Duodenal mucosa (tissue), 2 donors: ENCODE data around the gene AFF1.

Source experiments
- H3K27ac ChIP-seq: one replicate; pipeline ENCODE4 v1.7.0; 2013; ENCODE audit warnings: low read depth, low read length
- H3K27me3 ChIP-seq, 2 donors: one replicate each; pipeline ENCODE4 v1.7.0; 2013; ENCODE audit warnings: low read length in 2 of 2, control low read depth in 1 of 2; ENCODE audit not compliant: insufficient read depth in 2 of 2, control insufficient read depth in 1 of 2
- H3K36me3 ChIP-seq, 2 donors: one replicate each; pipeline ENCODE4 v1.7.0; 2013; ENCODE audit warnings: low read length in 2 of 2, control low read depth in 1 of 2; ENCODE audit not compliant: insufficient read depth in 2 of 2, control insufficient read depth in 1 of 2
- H3K4me1 ChIP-seq, 2 donors: one replicate each; pipeline ENCODE4 v1.7.0; 2013; ENCODE audit warnings: low read length in 2 of 2, control low read depth in 1 of 2; ENCODE audit not compliant: insufficient read depth in 2 of 2, control insufficient read depth in 1 of 2
- H3K4me3 ChIP-seq, 2 donors: one replicate each; pipeline ENCODE4 v1.7.0; 2013; ENCODE audit warnings: low read length in 2 of 2, low read depth in 1 of 2
- H3K9ac ChIP-seq, 2 donors: one replicate each; pipeline ENCODE4 v1.7.0; 2013; ENCODE audit warnings: low read length in 2 of 2, low read depth in 1 of 2
- H3K9me3 ChIP-seq, 2 donors: one replicate each; pipeline ENCODE4 v1.7.0; 2013; ENCODE audit warnings: low read length in 2 of 2, control low read depth in 1 of 2; ENCODE audit not compliant: control insufficient read depth in 1 of 2

AFF1 gene

GRCh38 chr4:86919561-86920223 lies 15.1 kb upstream of the AFF1 start:
- Histone ChIP-seq H3K4me1 (no peaks in the 10 kb centered on the region), H3K9me3 (no peaks in the 10 kb centered on the region), H3K9ac (no peak overlapping the region), H3K27ac (no peak overlapping the region), H3K27me3 (no peaks in the 10 kb centered on the region), H3K4me3 (no peak overlapping the region), H3K36me3 (peaks cover 0 to 3% of the 10 kb centered on the region in 2 donors)

GRCh38 chr4:86921608-86922252 lies 13.1 kb upstream of the AFF1 start:
- no peaks in the 10 kb centered on the region for H3K4me1 ChIP-seq

GRCh38 chr4:86924811-86925210 lies 10.0 kb upstream of the AFF1 start:
- Histone ChIP-seq H3K4me1 (no peaks in the 10 kb centered on the region), H3K27ac (no peak overlapping the region), H3K4me3 (no peak overlapping the region)

More at GRCh38 chr4:86921608-86922252, 13.1 kb upstream of the AFF1 start:
- Histone ChIP-seq H3K36me3 (peaks cover 3% of the 10 kb centered on the region in 2 donors), H3K9me3 (no peaks in the 10 kb centered on the region), H3K27ac (no peak overlapping the region), H3K9ac (no peak overlapping the region), H3K27me3 (no peaks in the 10 kb centered on the region), H3K4me3 (no peak overlapping the region)

GRCh38 chr4:86926435-86927086 lies 8.2 kb upstream of the AFF1 start:
- Histone ChIP-seq H3K27ac (no peak overlapping the region), H3K27me3 (no peaks in the 10 kb centered on the region), H3K9ac (no peak overlapping the region), H3K4me1 (no peaks in the 10 kb centered on the region), H3K4me3 (no peak overlapping the region), H3K36me3 (peaks cover 6 to 7% of the 10 kb centered on the region in 2 donors), H3K9me3 (no peaks in the 10 kb centered on the region)

More at GRCh38 chr4:86924811-86925210, 10.0 kb upstream of the AFF1 start:
- H3K27me3 ChIP-seq, result no peaks in the 10 kb centered on the region
- peaks cover 0 to 3% of the 10 kb centered on the region in 2 donors for H3K36me3 ChIP-seq
- no peak overlapping the region for H3K9ac ChIP-seq
- no peaks in the 10 kb centered on the region for H3K9me3 ChIP-seq

GRCh38 chr4:86927843-86928395 lies 6.9 kb upstream of the AFF1 start:
- H3K4me3 ChIP-seq, result no peak overlapping the region
- H3K27ac ChIP-seq, result no peak overlapping the region

GRCh38 chr4:86928400-86929255 lies 6.2 kb upstream of the AFF1 start:
- Histone ChIP-seq H3K27me3 (no peaks in the 10 kb centered on the region), H3K9me3 (no peaks in the 10 kb centered on the region), H3K9ac (no peak overlapping the region), H3K27ac (no peak overlapping the region), H3K4me3 (no peak overlapping the region), H3K36me3 (peaks cover 6 to 7% of the 10 kb centered on the region in 2 donors), H3K4me1 (no peaks in the 10 kb centered on the region)

More at GRCh38 chr4:86927843-86928395, 6.9 kb upstream of the AFF1 start:
- Histone ChIP-seq H3K36me3 (peaks cover 6 to 7% of the 10 kb centered on the region in 2 donors), H3K27me3 (no peaks in the 10 kb centered on the region), H3K9ac (no peak overlapping the region), H3K4me1 (no peaks in the 10 kb centered on the region), H3K9me3 (no peaks in the 10 kb centered on the region)

GRCh38 chr4:86934147-86934770 lies 552 bp upstream of the AFF1 start:
- H3K27me3 ChIP-seq, result no peaks in the 10 kb centered on the region
- H3K27ac ChIP-seq, result peak overlapping the region; percentile 97
- H3K36me3 ChIP-seq, result peaks cover 3 to 7% of the 10 kb centered on the region in 2 donors
- H3K4me3 ChIP-seq, result peak overlapping the region; percentile 78 to 81
- H3K9ac ChIP-seq, result peak overlapping the region; percentile 82 to 90
- H3K4me1 ChIP-seq, result peaks cover 11 to 13% of the 10 kb centered on the region in 2 donors
- no peaks in the 10 kb centered on the region for H3K9me3 ChIP-seq

GRCh38 chr4:86935566-86935852 lies 698 bp downstream of the AFF1 start:
- no peaks in the 10 kb centered on the region for H3K9me3 ChIP-seq
- peaks cover 20 to 23% of the 10 kb centered on the region in 2 donors for H3K4me1 ChIP-seq
- H3K27ac ChIP-seq, result peak overlapping the region; percentile 97
- peak overlapping the region; percentile 76 to 92 for H3K4me3 ChIP-seq
- peak overlapping the region; percentile 90 to 94 for H3K9ac ChIP-seq
- peaks cover 0 to 7% of the 10 kb centered on the region in 2 donors for H3K36me3 ChIP-seq
- no peaks in the 10 kb centered on the region for H3K27me3 ChIP-seq

GRCh38 chr4:86935853-86936733 lies 1.3 kb downstream of the AFF1 start:
- Histone ChIP-seq H3K4me1 (peaks cover 20 to 23% of the 10 kb centered on the region in 2 donors), H3K9ac (peak overlapping the region; percentile 90 to 94), H3K4me3 (peak overlapping the region; percentile 76 to 92), H3K36me3 (peaks cover 0 to 5% of the 10 kb centered on the region in 2 donors), H3K9me3 (no peaks in the 10 kb centered on the region), H3K27me3 (no peaks in the 10 kb centered on the region), H3K27ac (peak overlapping the region; percentile 97)
